ENCODE data around the gene LAGE3. TPM values are rescaled to one million over a fixed set of nuclear protein-coding genes. Genes with fewer than 3 reads are reported as not detected.

The LAGE3 gene
- polyA plus RNA-seq, 1 donor = 11.3 TPM

- no peak for DNase-seq (ENCODE audit: low read depth)
These were observed 20.7 kb downstream of the LAGE3 start, which contains the start of gene PLXNA3 for GRCh38 chrX:154458116-154458953. TSS of gene PLXNA3 (plus strand) at chrX:154458281. CDS start at chrX:154460184, 1,903 bp downstream.

GRCh38 chrX:154457491-154458115, 21.5 kb downstream of the LAGE3 start:
- no peak for DNase-seq (ENCODE audit: low read depth)

- DNase-seq (ENCODE audit: low read depth) = no peak
These were observed 26.3 kb downstream of the LAGE3 start for GRCh38 chrX:154452823-154453222.

- DNase-seq (ENCODE audit: low read depth) = no peak
These were observed 28.8 kb downstream of the LAGE3 start for GRCh38 chrX:154450312-154450711.

GRCh38 chrX:154449618-154450017, 29.5 kb downstream of the LAGE3 start:
- DNase-seq (ENCODE audit: low read depth) = no peak

GRCh38 chrX:154448484-154448883, 30.6 kb downstream of the LAGE3 start:
- no peak for DNase-seq (ENCODE audit: low read depth)

GRCh38 chrX:154446430-154446829, 32.7 kb downstream of the LAGE3 start:
- no peak for DNase-seq (ENCODE audit: low read depth)

- no peak for DNase-seq (ENCODE audit: low read depth)
These were observed 33.3 kb downstream of the LAGE3 start for GRCh38 chrX:154445776-154446175.

GRCh38 chrX:154444755-154445246, 34.3 kb downstream of the LAGE3 start:
- no peak for DNase-seq (ENCODE audit: low read depth)

GRCh38 chrX:154443992-154444754, 34.9 kb downstream of the LAGE3 start, which contains the start of gene FAM50A:
TSS of gene FAM50A (plus strand) at chrX:154444141. CDS start at chrX:154444236, 95 bp downstream.
- no peak for DNase-seq (ENCODE audit: low read depth)

- no peak for DNase-seq (ENCODE audit: low read depth)
These were observed 35.6 kb downstream of the LAGE3 start for GRCh38 chrX:154443479-154443910.

- no peak for DNase-seq (ENCODE audit: low read depth)
These were observed 36.9 kb downstream of the LAGE3 start for GRCh38 chrX:154441984-154442707.

- DNase-seq (ENCODE audit: low read depth) = no peak
These were observed 37.5 kb downstream of the LAGE3 start for GRCh38 chrX:154441564-154441963.

GRCh38 chrX:154440623-154441357, 38.3 kb downstream of the LAGE3 start:
- no peak for DNase-seq (ENCODE audit: low read depth)

- DNase-seq (ENCODE audit: low read depth) = no peak
These were observed 39.2 kb downstream of the LAGE3 start for GRCh38 chrX:154439841-154440240.

GRCh38 chrX:154437971-154438893, 40.8 kb downstream of the LAGE3 start:
- no peak for DNase-seq (ENCODE audit: low read depth)

GRCh38 chrX:154436983-154437752, 41.9 kb downstream of the LAGE3 start, which contains the start of gene GDI1:
TSS of gene GDI1 (plus strand) at chrX:154437154. CDS start at chrX:154437255, 101 bp downstream.
- DNase-seq (ENCODE audit: low read depth) = no peak

- no peak for DNase-seq (ENCODE audit: low read depth)
These were observed 42.6 kb downstream of the LAGE3 start for GRCh38 chrX:154436374-154436982.
